ENCODE data around the gene ST6GALNAC3.
"Not testable (repeated sequence)": the region's sequence is repeated elsewhere in the genome, so short reads cannot be mapped to it uniquely, and the experiment has no call there.

ST6GALNAC3 gene

GRCh38 chr1:76635784-76636183 is 561.2 kb downstream of the ST6GALNAC3 start:
- DNase-seq (ENCODE audit: low spot score) = no peak

GRCh38 chr1:76639181-76639580 is 564.6 kb downstream of the ST6GALNAC3 start:
- no peak for DNase-seq (ENCODE audit: low spot score)

- no peak for DNase-seq (ENCODE audit: low spot score)
Measured at GRCh38 chr1:76640092-76640491, 565.5 kb downstream of the ST6GALNAC3 start.

- no peak for DNase-seq (ENCODE audit: low spot score)
Measured at GRCh38 chr1:76640723-76641122, 566.2 kb downstream of the ST6GALNAC3 start.

- DNase-seq (ENCODE audit: low spot score) = no peak
Measured at GRCh38 chr1:76644139-76644538, 569.6 kb downstream of the ST6GALNAC3 start.

GRCh38 chr1:76652860-76653259 is 578.3 kb downstream of the ST6GALNAC3 start:
- not testable (repeated sequence) for DNase-seq (ENCODE audit: low spot score)

- no peak for DNase-seq (ENCODE audit: low spot score)
Measured at GRCh38 chr1:76657623-76658022, 583.1 kb downstream of the ST6GALNAC3 start.

GRCh38 chr1:76659171-76659940 is 584.8 kb downstream of the ST6GALNAC3 start:
- no peak for DNase-seq (ENCODE audit: low spot score)

GRCh38 chr1:76661531-76661930 is 587.0 kb downstream of the ST6GALNAC3 start:
- no peak for DNase-seq (ENCODE audit: low spot score)

GRCh38 chr1:76666499-76666898 is 592.0 kb downstream of the ST6GALNAC3 start:
- DNase-seq (ENCODE audit: low spot score) = no peak

GRCh38 chr1:76668046-76668445 is 593.5 kb downstream of the ST6GALNAC3 start:
- DNase-seq (ENCODE audit: low spot score) = no peak

GRCh38 chr1:76669131-76669530 is 594.6 kb downstream of the ST6GALNAC3 start:
- no peak for DNase-seq (ENCODE audit: low spot score)

- no peak for DNase-seq (ENCODE audit: low spot score)
Measured at GRCh38 chr1:76669624-76670315, 595.2 kb downstream of the ST6GALNAC3 start.

GRCh38 chr1:76674689-76675210 is 600.2 kb downstream of the ST6GALNAC3 start:
- no peak for DNase-seq (ENCODE audit: low spot score)

GRCh38 chr1:76677416-76678405 is 603.2 kb downstream of the ST6GALNAC3 start:
- DNase-seq (ENCODE audit: low spot score) = no peak

GRCh38 chr1:76679534-76680152 is 605.1 kb downstream of the ST6GALNAC3 start:
- DNase-seq (ENCODE audit: low spot score) = no peak

GRCh38 chr1:76680651-76681050 is 606.1 kb downstream of the ST6GALNAC3 start:
- no peak for DNase-seq (ENCODE audit: low spot score)

GRCh38 chr1:76682138-76682537 is 607.6 kb downstream of the ST6GALNAC3 start:
- DNase-seq (ENCODE audit: low spot score) = no peak

All from left forelimb (tissue), 1 donor.